Lower lobe of right lung (tissue), 2 donors: ENCODE measurements around the gene LGALS16. TPM values are rescaled to one million over a fixed set of nuclear protein-coding genes. Genes with fewer than 3 reads are reported as not detected.

ENCODE experiments used
- ATAC-seq, 2 donors: fragments of 200-7000 bp; cut with Tn5 transposase; one replicate each; pipeline ENCODE4 v1.9.1; 2020 to 2022; ENCODE audit warnings: mild to moderate bottlenecking in 2 of 2, moderate library complexity in 2 of 2
- DNase-seq: peaks from one replicate; pipeline ENCODE4 v3.0.0-alpha.2; 2020
- H3K27ac ChIP-seq: fragments of 200-600 bp; one replicate; pipeline ENCODE4 v1.8.0; 2022
- H3K27me3 ChIP-seq: fragments of 200-600 bp; one replicate; pipeline ENCODE4 v1.8.0; 2022; ENCODE audit warnings: low read depth
- H3K36me3 ChIP-seq: fragments of 200-600 bp; one replicate; pipeline ENCODE4 v1.8.0; 2022; ENCODE audit warnings: mild to moderate bottlenecking
- H3K4me1 ChIP-seq: fragments of 200-600 bp; one replicate; pipeline ENCODE4 v1.8.0; 2022
- H3K4me3 ChIP-seq: fragments of 200-600 bp; one replicate; pipeline ENCODE4 v1.8.0; 2022; ENCODE audit warnings: mild to moderate bottlenecking
- H3K9me3 ChIP-seq: fragments of 200-600 bp; one replicate; pipeline ENCODE4 v1.8.0; 2022
- CTCF ChIP-seq: fragments of 200-600 bp; IDR thresholded peaks from one replicate; pipeline ENCODE4 v1.8.0; 2022; ENCODE audit warnings: antibody characterized with exemption, mild to moderate bottlenecking
- intact Hi-C: fragments of 100-400 bp; cut with DNase I; formaldehyde crosslinking; loops from one replicate; pipeline ENCODE4 v1.11.0; 2022
- long read RNA-seq: library from polyadenylated mRNA; unstranded; transcript quantifications from one replicate; pipeline ENCODE4 v2.0.0, GENCODE V29; 2021
- total RNA-seq: library from RNA; stranded (reverse); fragmentation: NEBNext Ultra II Directional; extraction: Animal tissue kit (Norgen Biotek cat#: 25700); gene quantifications from one replicate; pipeline ENCODE4 v1.2.1, GENCODE V29; 2021
- donor health status: DM: no; HTN: yes; CAD: no; lungs with severe emphysema.

LGALS16 gene, protein sequence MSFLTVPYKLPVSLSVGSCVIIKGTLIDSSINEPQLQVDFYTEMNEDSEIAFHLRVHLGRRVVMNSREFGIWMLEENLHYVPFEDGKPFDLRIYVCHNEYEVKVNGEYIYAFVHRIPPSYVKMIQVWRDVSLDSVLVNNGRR
- total RNA-seq: not detected
- long read RNA-seq: 0 reads

DNA sequence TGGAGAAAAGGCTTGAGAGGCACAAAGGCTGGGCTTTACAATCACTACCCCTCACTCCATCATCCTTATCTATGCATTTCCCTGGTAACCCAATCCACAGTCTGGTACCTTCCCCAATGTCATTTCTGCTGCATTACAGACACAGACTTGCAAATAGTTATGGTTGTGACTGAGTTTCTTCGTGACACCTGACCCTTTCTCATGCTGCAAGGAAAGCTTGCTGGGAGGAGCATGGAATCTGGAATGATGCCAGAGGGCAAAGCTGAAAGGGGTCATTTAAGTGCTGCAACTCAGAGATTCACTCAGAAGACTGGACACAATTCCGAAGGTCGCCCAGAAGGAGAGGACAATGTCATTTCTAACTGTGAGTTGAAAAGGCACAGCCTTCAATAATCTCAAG is at the start of gene LGALS16:
TSS of gene LGALS16 (plus strand) at position 301 of the 400 bp plus-strand sequence. CDS start at position 350, 49 bp downstream.
- no peak within 1 kb of the TSS for H3K27ac ChIP-seq
- no peaks in the 10 kb centered on the region for H3K4me1 ChIP-seq
- ATAC-seq: no peak
- TF ChIP-seq CTCF: no peak
- H3K9me3 ChIP-seq: no peaks in the 10 kb centered on the region
- H3K36me3 ChIP-seq: no peaks in the 10 kb centered on the region
- peaks cover under 1% of the 10 kb centered on the region for H3K27me3 ChIP-seq
- no peak within 1 kb of the TSS for H3K4me3 ChIP-seq
- DNase-seq: no peak
- intact Hi-C loops: no loop called here

- no peak for DNase-seq
- intact Hi-C loops: no loop called here
- Histone ChIP-seq H3K27me3 (peaks cover 5% of the 10 kb centered on the region), H3K4me3 (no peak overlapping the region), H3K4me1 (no peaks in the 10 kb centered on the region), H3K36me3 (no peaks in the 10 kb centered on the region), H3K9me3 (no peaks in the 10 kb centered on the region), H3K27ac (no peak overlapping the region)
- TF ChIP-seq CTCF: no peak
- ATAC-seq: no peak
These were observed 48.7 kb upstream of the LGALS16 start for GRCh38 chr19:39607021-39607420.

DNA sequence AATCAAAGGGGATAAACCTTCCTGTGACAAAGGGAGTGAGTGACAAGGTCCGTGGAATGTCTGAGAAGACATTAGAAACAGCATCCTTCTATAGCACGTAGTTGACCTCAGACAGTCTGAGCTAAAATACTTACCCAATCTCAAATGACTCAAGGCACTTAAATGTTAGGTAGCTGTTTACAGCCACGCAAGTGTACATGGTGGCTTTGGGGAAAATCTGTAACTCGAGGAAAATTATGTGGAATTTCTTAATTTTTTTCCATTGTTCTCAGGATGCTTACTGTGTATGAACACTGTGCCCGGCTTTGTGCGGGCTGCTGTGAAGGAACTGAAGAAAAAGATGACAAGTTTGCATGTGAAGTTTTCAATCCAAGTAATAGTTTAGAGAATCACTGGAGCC is 48.2 kb upstream of the LGALS16 start:
- no peak overlapping the region for H3K4me3 ChIP-seq
- no peak for ATAC-seq
- H3K9me3 ChIP-seq: no peaks in the 10 kb centered on the region
- DNase-seq: no peak
- TF ChIP-seq CTCF: no peak
- H3K27me3 ChIP-seq: peaks cover 5% of the 10 kb centered on the region
- no peak overlapping the region for H3K27ac ChIP-seq
- no peaks in the 10 kb centered on the region for H3K36me3 ChIP-seq
- intact Hi-C loops: no loop called here
- no peaks in the 10 kb centered on the region for H3K4me1 ChIP-seq

GRCh38 chr19:39613597-39613996 is 42.1 kb upstream of the LGALS16 start:
- Histone ChIP-seq H3K9me3 (no peaks in the 10 kb centered on the region), H3K27ac (no peak overlapping the region), H3K4me3 (no peak overlapping the region), H3K36me3 (no peaks in the 10 kb centered on the region), H3K4me1 (no peaks in the 10 kb centered on the region), H3K27me3 (no peaks in the 10 kb centered on the region)
- intact Hi-C loops: no loop called here
- DNase-seq (no peak), ATAC-seq (no peak)
- no peak for TF ChIP-seq CTCF

GRCh38 chr19:39617745-39618144 is 38.0 kb upstream of the LGALS16 start:
- Histone ChIP-seq H3K27me3 (no peaks in the 10 kb centered on the region), H3K27ac (no peak overlapping the region), H3K36me3 (no peaks in the 10 kb centered on the region), H3K4me3 (no peak overlapping the region), H3K9me3 (no peaks in the 10 kb centered on the region), H3K4me1 (no peaks in the 10 kb centered on the region)
- DNase-seq (no peak), ATAC-seq (no peak)
- intact Hi-C loops: no loop called here
- no peak for TF ChIP-seq CTCF
